Measurements from ENCODE around the gene MS4A6A. TPM values are rescaled to one million over a fixed set of nuclear protein-coding genes. Genes with fewer than 3 reads are reported as not detected.

Gene MS4A6A
- polyA plus RNA-seq, 1 of the 3 experiments (the other 2 are of a cell fraction), result not detected

DNA sequence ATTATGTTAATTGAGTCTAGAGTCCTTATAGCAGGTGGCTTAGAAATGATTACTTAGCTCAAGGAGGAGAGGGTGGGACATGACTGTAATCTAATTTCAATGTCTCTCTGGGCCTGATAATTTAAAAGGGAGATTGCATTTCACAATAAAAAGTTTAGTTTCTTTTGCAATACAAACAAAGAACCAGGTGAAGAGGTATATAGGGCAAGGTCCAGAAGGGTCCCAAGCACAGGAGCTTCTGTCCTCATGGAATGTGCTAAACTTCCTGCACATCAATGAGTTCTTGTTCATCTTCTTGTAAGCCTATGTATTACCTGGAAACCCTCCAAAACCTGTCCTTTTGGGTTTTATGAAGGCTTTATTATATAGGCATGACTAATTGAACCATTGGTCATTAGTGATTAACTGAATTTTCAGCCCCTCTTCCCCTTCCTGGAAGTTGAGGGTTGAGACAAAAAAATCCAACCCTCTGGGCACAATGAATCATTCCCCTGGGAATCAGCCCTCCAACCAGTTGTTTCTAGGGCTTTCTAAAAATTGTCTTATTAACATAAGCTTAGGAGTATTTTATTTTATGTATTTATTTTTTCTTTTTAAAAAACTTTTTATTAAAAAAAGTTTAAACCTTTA lies 56.8 kb downstream of the MS4A6A start:
- no peaks in the 10 kb centered on the region for H3F3A ChIP-seq (replicated peaks; ENCODE audit: insufficient read depth)
- no peaks in the 10 kb centered on the region for H3K4me1 ChIP-seq (ENCODE audit: control insufficient read depth in 1 of 2, insufficient read depth in 2 of 2, low read depth in 1 of 2, low read length in 1 of 2)
- DNase-seq, result no peak
- H3K4me3 ChIP-seq (ENCODE audit: low read depth in 2 of 2, low read length in 1 of 2), result no peak overlapping the region
- H3K9ac ChIP-seq, result no peak overlapping the region
- H3K27me3 ChIP-seq (ENCODE audit: insufficient read depth), result no peaks in the 10 kb centered on the region
- TF ChIP-seq YY1 (IDR thresholded peaks at IDR 0.05; ENCODE audit: low read depth) (no peak), RAD21 (IDR thresholded peaks at IDR 0.05; ENCODE audit: low read length) (no peak)
- no peak overlapping the region for H3K4me2 ChIP-seq
- no peak overlapping the region for H3K27ac ChIP-seq (ENCODE audit: low read depth in 2 of 2, low read length in 1 of 2)
- no peaks in the 10 kb centered on the region for H3K79me2 ChIP-seq (ENCODE audit: insufficient read depth)
- H3K9me2 ChIP-seq, result no peaks in the 10 kb centered on the region
- H3K9me3 ChIP-seq, result no peaks in the 10 kb centered on the region
- H2AFZ ChIP-seq (ENCODE audit: low read depth), result no peak overlapping the region
- CTCF ChIA-PET, result no interaction called here
- POLR2A ChIA-PET, result no interaction called here
- H4K20me1 ChIP-seq (ENCODE audit: insufficient read depth), result no peaks in the 10 kb centered on the region
- H3K36me3 ChIP-seq (replicated peaks in 1 of 2; ENCODE audit: control insufficient read depth in 1 of 2, insufficient read depth in 2 of 2, low read length in 1 of 2), result no peaks in the 10 kb centered on the region

GRCh38 chr11:60124802-60125432 lies 58.0 kb downstream of the MS4A6A start:
- H4K20me1 ChIP-seq (ENCODE audit: insufficient read depth), result no peaks in the 10 kb centered on the region
- DNase-seq, result no peak
- ChIA-PET POLR2A (no interaction called here), CTCF (no interaction called here)
- no peaks in the 10 kb centered on the region for H3K9me2 ChIP-seq
- WGBS (ENCODE audit: low lambda C conversion rate), result 11% methylated on average over 11 of the region's 11 CpGs
- H3K36me3 ChIP-seq (replicated peaks in 1 of 2; ENCODE audit: control insufficient read depth in 1 of 2, insufficient read depth in 2 of 2, low read length in 1 of 2), result no peaks in the 10 kb centered on the region
- H3K27ac ChIP-seq (ENCODE audit: low read depth in 2 of 2, low read length in 1 of 2), result no peak overlapping the region
- no peak overlapping the region for H3K9ac ChIP-seq
- H2AFZ ChIP-seq (ENCODE audit: low read depth), result no peak overlapping the region
- H3K4me2 ChIP-seq, result no peak overlapping the region
- H3K79me2 ChIP-seq (ENCODE audit: insufficient read depth), result no peaks in the 10 kb centered on the region
- H3K9me3 ChIP-seq, result no peaks in the 10 kb centered on the region
- TF ChIP-seq, protein P1, sequence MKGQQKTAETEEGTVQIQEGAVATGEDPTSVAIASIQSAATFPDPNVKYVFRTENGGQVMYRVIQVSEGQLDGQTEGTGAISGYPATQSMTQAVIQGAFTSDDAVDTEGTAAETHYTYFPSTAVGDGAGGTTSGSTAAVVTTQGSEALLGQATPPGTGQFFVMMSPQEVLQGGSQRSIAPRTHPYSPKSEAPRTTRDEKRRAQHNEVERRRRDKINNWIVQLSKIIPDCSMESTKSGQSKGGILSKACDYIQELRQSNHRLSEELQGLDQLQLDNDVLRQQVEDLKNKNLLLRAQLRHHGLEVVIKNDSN (IDR thresholded peaks at IDR 0.05; ENCODE audit: borderline replicate concordance, low read depth), result no peak
- TF ChIP-seq ZBTB33 (IDR thresholded peaks at IDR 0.05; ENCODE audit: borderline replicate concordance, low read depth), result no peak
- no peak for TF ChIP-seq ELF1 (IDR thresholded peaks at IDR 0.05)
- H3K27me3 ChIP-seq (ENCODE audit: insufficient read depth), result no peaks in the 10 kb centered on the region
- H3K4me1 ChIP-seq (ENCODE audit: control insufficient read depth in 1 of 2, insufficient read depth in 2 of 2, low read depth in 1 of 2, low read length in 1 of 2), result no peaks in the 10 kb centered on the region
- no peak overlapping the region for H3K4me3 ChIP-seq (ENCODE audit: low read depth in 2 of 2, low read length in 1 of 2)
- no peaks in the 10 kb centered on the region for H3F3A ChIP-seq (replicated peaks; ENCODE audit: insufficient read depth)

Small RNA genes lying within 50 kb of the gene (small RNA-seq; reads per million reads assigned to genes)
- 0 reads per million in 7 experiments for gene MIR6503

Other genes starting within 250 kb of the MS4A6A start
- gene OOSP1, start 244.7 kb downstream of the MS4A6A start, polyA plus RNA-seq (2012; rRNA removed), result not detected in 2 replicates
- not detected in 2 replicates for gene OOSP4A, start 219.1 kb downstream of the MS4A6A start, polyA plus RNA-seq (2012; rRNA removed)
- not detected in 2 replicates for gene OOSP4B, start 165.9 kb downstream of the MS4A6A start, polyA plus RNA-seq (2012; rRNA removed)
- not detected in 2 replicates for gene OOSP2, start 142.7 kb downstream of the MS4A6A start, polyA plus RNA-seq (2012; rRNA removed)
- gene MS4A3, start 126.4 kb downstream of the MS4A6A start, polyA plus RNA-seq (2012; rRNA removed), result not detected in 2 replicates
- gene MS4A2, start 94.4 kb downstream of the MS4A6A start, polyA plus RNA-seq (2012; rRNA removed), result not detected in 2 replicates
- gene MS4A4E, start 60.1 kb upstream of the MS4A6A start, polyA plus RNA-seq (2012; rRNA removed), result not detected in 2 replicates
- gene MS4A4A, start 97.6 kb upstream of the MS4A6A start, polyA plus RNA-seq (2012; rRNA removed), result not detected in 2 replicates
- not detected in 2 replicates for gene MS4A6E, start 144.2 kb upstream of the MS4A6A start, polyA plus RNA-seq (2012; rRNA removed)
- not detected in 2 replicates for gene MS4A7, start 195.4 kb upstream of the MS4A6A start, polyA plus RNA-seq (2012; rRNA removed)
- gene MS4A14, start 213.4 kb upstream of the MS4A6A start, polyA plus RNA-seq (2012; rRNA removed), result not detected in 2 replicates
- not detected in 2 replicates for gene MS4A5, start 246.5 kb upstream of the MS4A6A start, polyA plus RNA-seq (2012; rRNA removed)